ENCODE measurements around the gene MLST8. TPM values are rescaled to one million over a fixed set of nuclear protein-coding genes. Genes with fewer than 3 reads are reported as not detected.
A peak's percentile ranks its signal among the peaks of the same experiment; 100 is the strongest.

MLST8 gene
- total and polyA plus RNA-seq, 2 donors (not counting 3 experiments of a cell fraction or from before 2014, with no cell fraction given) = 36.9 to 129 TPM

GRCh38 chr16:2251296-2252111, 46.2 kb downstream of the MLST8 start, which contains the start of gene ECI1:
TSS of gene ECI1 (minus strand) at chr16:2251587. CDS start at chr16:2251566, 21 bp downstream.
- peak; percentile 91 for DNase-seq (ENCODE audit: low read depth, low spot score)
- H3K9me1 ChIP-seq (replicated peaks; ENCODE audit: control insufficient read depth, extremely low read depth, insufficient read depth, low read length) = no peaks in the 10 kb centered on the region
- CTCF ChIA-PET = interaction anchor here (0.6 to 2.8 kb wide), 26 partner anchors 9 to 250 kb away, joined by 3 to 17 read pairs (median 6); partner anchors contain the start of genes CASKIN1, DNASE1L2, NTHL1 and PGP
- no peaks in the 10 kb centered on the region for H4K20me1 ChIP-seq (replicated peaks; ENCODE audit: control insufficient read depth, extremely low read depth, insufficient read depth, low read length)
- intact Hi-C loops (cut with micrococcal nuclease) (loop anchor here (1.0 to 5.0 kb wide), 7 partner anchors 17 to 246 kb away; partner anchors contain the start of genes CASKIN1, E4F1, RNPS1 and TBC1D24), dilution Hi-C loops (cut with MboI; ENCODE audit: extremely low pct_ligation_motif_present, low sequenced_read_pairs) (no loop called here)
- H3K79me2 ChIP-seq (ENCODE audit: control insufficient read depth, insufficient read depth, low read length) = peaks cover 11% of the 10 kb centered on the region
- H3K36me3 ChIP-seq (ENCODE audit: control insufficient read depth in 2 of 2, extremely low read depth in 1 of 2, insufficient read depth in 2 of 2, low read length in 2 of 2) = peaks cover 12 to 20% of the 10 kb centered on the region in 2 experiments
- peak within 1 kb of the TSS; percentile 38 for H3K27ac ChIP-seq (ENCODE audit: insufficient read depth, low read depth, low read length)
- TF ChIP-seq POLR2AphosphoS5 (IDR thresholded peaks at IDR 0.05; ENCODE audit: insufficient read depth, low read depth, low read length) (peak; percentile 98), FOS (IDR thresholded peaks at IDR 0.05; ENCODE audit: borderline replicate concordance, insufficient read depth, low read length) (no peak), JUN (IDR thresholded peaks at IDR 0.05; ENCODE audit: borderline replicate concordance, insufficient read depth, insufficient read length, low read depth) (no peak), POLR2A (IDR thresholded peaks at IDR 0.05; ENCODE audit: low read depth, low read length) (peak; percentile 86), CTCF (IDR thresholded peaks at IDR 0.05; ENCODE audit: extremely low read depth in 1 of 2, insufficient read depth in 1 of 2, low read depth in 1 of 2, low read length in 2 of 2) (peak; percentile 58 to 78), EZH2 (IDR thresholded peaks at IDR 0.05; ENCODE audit: borderline replicate concordance, low read depth, low read length, severe bottlenecking) (no peak), GATA2 (IDR thresholded peaks at IDR 0.05; ENCODE audit: insufficient read depth, insufficient read length, low read depth, low read length) (no peak), MAX (IDR thresholded peaks at IDR 0.05; ENCODE audit: insufficient read depth, insufficient read length) (no peak)
- H3K4me3 ChIP-seq (replicated peaks in 1 of 3; ENCODE audit: insufficient read depth in 1 of 3, low read depth in 1 of 3, low read length in 3 of 3) = peak within 1 kb of the TSS; percentile 67 to 95 (median 75)
- no peaks in the 10 kb centered on the region for H3K9me3 ChIP-seq (replicated peaks; ENCODE audit: control insufficient read depth, insufficient read depth, low read length)
- peaks cover 13% of the 10 kb centered on the region for H3K4me1 ChIP-seq (ENCODE audit: control insufficient read depth, extremely low read depth, insufficient read depth, low read length)
- FAIRE-seq = peak; percentile 93
- H2AFZ ChIP-seq (ENCODE audit: low read depth, low read length) = peak within 1 kb of the TSS; percentile 24
- POLR2A ChIA-PET = interaction anchor here (1.2 to 1.9 kb wide), 3 partner anchors 17 to 104 kb away, joined by 4 to 12 read pairs (median 6); partner anchors contain the start of gene TRAF7
- H3K27me3 ChIP-seq (ENCODE audit: control insufficient read depth in 2 of 2, insufficient read depth in 2 of 2, low read length in 2 of 2) = no peaks in the 10 kb centered on the region
- H3K4me2 ChIP-seq (ENCODE audit: insufficient read depth, low read length) = peak within 1 kb of the TSS; percentile 82
- BruUV-seq (replicated peaks) = no TSS peak
- H3K9ac ChIP-seq (replicated peaks; ENCODE audit: extremely low read depth, insufficient read depth, low read length) = peak within 1 kb of the TSS; percentile 72

Measured in endothelial cell of umbilical vein (primary cell).